Measurements from ENCODE around the gene CLK2. TPM values are rescaled to one million over a fixed set of nuclear protein-coding genes. Genes with fewer than 3 reads are reported as not detected.

The CLK2 gene
- polyA plus RNA-seq, 1 donor (not counting 4 experiments of a cell fraction or from before 2014, with no cell fraction given) = 45.3 TPM

DNA sequence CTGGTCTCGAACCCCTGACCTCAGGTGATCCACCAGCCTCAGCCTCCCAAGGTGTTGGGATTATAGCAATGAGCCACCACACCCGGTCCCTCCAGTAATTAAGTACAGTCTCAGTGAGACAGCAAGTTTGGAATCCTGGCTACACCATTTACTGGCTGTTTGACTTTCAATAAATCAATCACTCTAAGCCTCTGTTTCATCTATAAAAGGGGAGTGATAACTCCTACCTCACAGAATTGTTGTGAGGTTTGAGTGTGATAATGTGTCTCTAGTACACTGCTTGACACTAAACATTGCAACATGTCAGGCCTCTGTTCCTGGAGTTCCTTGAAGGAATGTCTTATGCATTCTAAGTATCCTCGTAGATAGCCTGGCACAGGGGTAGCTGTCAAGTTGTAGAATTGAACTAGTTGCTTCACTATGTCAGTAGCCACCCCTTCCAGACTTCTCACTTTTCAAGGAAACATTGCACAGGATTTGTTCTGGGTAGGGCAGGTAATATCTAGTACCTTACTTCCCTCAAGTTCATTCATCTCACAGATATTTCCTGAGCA is 30.4 kb downstream of the CLK2 start:
- Histone ChIP-seq H3K9me1 (ENCODE audit: control insufficient read depth, extremely low read depth, insufficient read depth, low read length) (no peaks in the 10 kb centered on the region), H3K4me1 (ENCODE audit: control insufficient read depth, extremely low read depth, insufficient read depth, low read length) (peaks cover 19% of the 10 kb centered on the region), H4K20me1 (ENCODE audit: control insufficient read depth, extremely low read depth, insufficient read depth, low read length) (no peaks in the 10 kb centered on the region), H3K9me3 (ENCODE audit: control insufficient read depth, low read depth, low read length) (no peaks in the 10 kb centered on the region), H3K36me3 (ENCODE audit: control insufficient read depth in 2 of 2, extremely low read depth in 1 of 2, insufficient read depth in 2 of 2, low read length in 2 of 2) (peaks cover 6 to 9% of the 10 kb centered on the region in 2 experiments), H2AFZ (ENCODE audit: control insufficient read depth, low read length) (no peak overlapping the region), H3K4me3 (ENCODE audit: control insufficient read depth in 2 of 3, extremely low read depth in 1 of 3, insufficient read depth in 2 of 3, low read depth in 1 of 3, low read length in 3 of 3) (peak overlapping the region in 2 of 3 experiments; percentile 75 to 80), H3K9ac (ENCODE audit: control insufficient read depth, extremely low read depth, insufficient read depth, low read length) (no peak overlapping the region), H3K27me3 (ENCODE audit: control insufficient read depth, extremely low read depth, insufficient read depth, low read length) (no peaks in the 10 kb centered on the region), H3K4me2 (ENCODE audit: control insufficient read depth, extremely low read depth, insufficient read depth, low read depth, low read length) (peak overlapping the region; percentile 86), H3K27ac (ENCODE audit: control insufficient read depth, insufficient read depth, low read length) (no peak overlapping the region), H3K79me2 (ENCODE audit: control insufficient read depth, insufficient read depth, low read length) (no peaks in the 10 kb centered on the region)
- no peak for TF ChIP-seq EZH2 (IDR thresholded peaks at IDR 0.05; ENCODE audit: low read length)
- TF ChIP-seq, protein P1, sequence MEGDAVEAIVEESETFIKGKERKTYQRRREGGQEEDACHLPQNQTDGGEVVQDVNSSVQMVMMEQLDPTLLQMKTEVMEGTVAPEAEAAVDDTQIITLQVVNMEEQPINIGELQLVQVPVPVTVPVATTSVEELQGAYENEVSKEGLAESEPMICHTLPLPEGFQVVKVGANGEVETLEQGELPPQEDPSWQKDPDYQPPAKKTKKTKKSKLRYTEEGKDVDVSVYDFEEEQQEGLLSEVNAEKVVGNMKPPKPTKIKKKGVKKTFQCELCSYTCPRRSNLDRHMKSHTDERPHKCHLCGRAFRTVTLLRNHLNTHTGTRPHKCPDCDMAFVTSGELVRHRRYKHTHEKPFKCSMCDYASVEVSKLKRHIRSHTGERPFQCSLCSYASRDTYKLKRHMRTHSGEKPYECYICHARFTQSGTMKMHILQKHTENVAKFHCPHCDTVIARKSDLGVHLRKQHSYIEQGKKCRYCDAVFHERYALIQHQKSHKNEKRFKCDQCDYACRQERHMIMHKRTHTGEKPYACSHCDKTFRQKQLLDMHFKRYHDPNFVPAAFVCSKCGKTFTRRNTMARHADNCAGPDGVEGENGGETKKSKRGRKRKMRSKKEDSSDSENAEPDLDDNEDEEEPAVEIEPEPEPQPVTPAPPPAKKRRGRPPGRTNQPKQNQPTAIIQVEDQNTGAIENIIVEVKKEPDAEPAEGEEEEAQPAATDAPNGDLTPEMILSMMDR (optimal IDR thresholded peaks at IDR 0.05 in 1 of 3, IDR thresholded peaks at IDR 0.05 in 1 of 3, conservative IDR thresholded peaks at IDR 0.05 in 1 of 3; ENCODE audit: extremely low read depth in 1 of 3, insufficient read depth in 2 of 3, low read length in 3 of 3) = no peak
- dilution Hi-C loops (cut with MboI; ENCODE audit: extremely low pct_ligation_motif_present, low sequenced_read_pairs) = no loop called here
- FAIRE-seq = no peak
- no peak for DNase-seq (ENCODE audit: low read depth, low spot score)

DNA sequence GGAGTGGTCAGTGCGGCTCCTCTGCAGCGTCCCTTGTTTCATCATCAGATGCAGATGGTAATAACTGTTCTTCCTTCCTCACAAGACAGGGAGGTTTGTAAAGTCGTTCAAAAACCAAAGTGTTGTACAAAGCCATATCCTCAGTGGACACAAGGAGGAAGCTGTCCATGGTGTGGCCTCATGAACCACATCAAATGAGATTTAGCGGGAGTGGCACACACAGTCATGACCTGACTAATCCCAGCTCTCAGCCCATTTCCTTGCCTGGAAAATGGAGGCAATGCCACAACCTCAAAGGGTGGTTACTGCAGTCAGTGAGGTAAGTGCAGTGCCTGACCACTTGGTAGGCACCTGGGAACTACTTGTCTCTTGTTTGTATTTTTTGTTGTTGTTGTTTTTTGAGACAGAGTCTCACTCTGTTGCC is 31.5 kb downstream of the CLK2 start:
- no peak overlapping the region for H3K4me3 ChIP-seq (ENCODE audit: control insufficient read depth in 2 of 3, extremely low read depth in 1 of 3, insufficient read depth in 2 of 3, low read depth in 1 of 3, low read length in 3 of 3)
- no peaks in the 10 kb centered on the region for H4K20me1 ChIP-seq (ENCODE audit: control insufficient read depth, extremely low read depth, insufficient read depth, low read length)
- no peak for DNase-seq (ENCODE audit: low read depth, low spot score)
- H3K9ac ChIP-seq (ENCODE audit: control insufficient read depth, extremely low read depth, insufficient read depth, low read length) = no peak overlapping the region
- H3K27me3 ChIP-seq (ENCODE audit: control insufficient read depth, extremely low read depth, insufficient read depth, low read length) = no peaks in the 10 kb centered on the region
- dilution Hi-C loops (cut with MboI; ENCODE audit: extremely low pct_ligation_motif_present, low sequenced_read_pairs) = no loop called here
- H3K27ac ChIP-seq (ENCODE audit: control insufficient read depth, insufficient read depth, low read length) = no peak overlapping the region
- H3K4me1 ChIP-seq (ENCODE audit: control insufficient read depth, extremely low read depth, insufficient read depth, low read length) = peaks cover 19% of the 10 kb centered on the region
- H3K9me3 ChIP-seq (ENCODE audit: control insufficient read depth, low read depth, low read length) = no peaks in the 10 kb centered on the region
- H2AFZ ChIP-seq (ENCODE audit: control insufficient read depth, low read length) = no peak overlapping the region
- no peak for TF ChIP-seq EZH2 (IDR thresholded peaks at IDR 0.05; ENCODE audit: low read length)
- TF ChIP-seq, protein P1 (optimal IDR thresholded peaks at IDR 0.05 in 1 of 3, IDR thresholded peaks at IDR 0.05 in 1 of 3, conservative IDR thresholded peaks at IDR 0.05 in 1 of 3; ENCODE audit: extremely low read depth in 1 of 3, insufficient read depth in 2 of 3, low read length in 3 of 3) = no peak
- no peaks in the 10 kb centered on the region for H3K79me2 ChIP-seq (ENCODE audit: control insufficient read depth, insufficient read depth, low read length)
- no peak overlapping the region for H3K4me2 ChIP-seq (ENCODE audit: control insufficient read depth, extremely low read depth, insufficient read depth, low read depth, low read length)
- H3K36me3 ChIP-seq (ENCODE audit: control insufficient read depth in 2 of 2, extremely low read depth in 1 of 2, insufficient read depth in 2 of 2, low read length in 2 of 2) = peaks cover 2 to 4% of the 10 kb centered on the region in 2 experiments
- H3K9me1 ChIP-seq (ENCODE audit: control insufficient read depth, extremely low read depth, insufficient read depth, low read length) = no peaks in the 10 kb centered on the region
- no peak for FAIRE-seq
